IMR-90 (cell line): ENCODE measurements around the gene PDE6A. TPM values are rescaled to one million over a fixed set of nuclear protein-coding genes. Genes with fewer than 3 reads are reported as not detected.

ENCODE experiments used
- ATAC-seq: fragments of 200-7000 bp; cut with Tn5 transposase; 2 replicates; pipeline ENCODE4 v1.9.1; 2020; ENCODE audit warnings: low read depth, mild to moderate bottlenecking, moderate library complexity
- BruUV-seq: library from RNA; stranded (reverse); fragments of 400-500 nt; replicated peaks from 2 replicates; lab custom pipeline; 2021; lab: Mats Ljungman, UMichigan
- CTCF ChIA-PET: fragments of 300-600 bp; formaldehyde crosslinking; extraction: SDS; loops from one replicate; lab custom pipeline; 2021; ENCODE audit warnings: antibody characterized with exemption; lab: Yijun Ruan, JAX
- POLR2A ChIA-PET: fragments of 300-600 bp; sonication (Branson Sonifier 250); formaldehyde crosslinking; loops from one replicate; lab custom pipeline; 2022; ENCODE audit warnings: antibody characterized with exemption; ENCODE audit not compliant: unreplicated experiment; lab: Charles Lee
- DNase-seq: peaks from one replicate; pipeline ENCODE4 v3.0.0; 2013
- H2AFZ ChIP-seq: replicated peaks from 2 replicates; pipeline ENCODE3; 2013; ENCODE audit warnings: low read length, mild to moderate bottlenecking; ENCODE audit not compliant: poor library complexity
- H2AK5ac ChIP-seq: 2 replicates; pipeline ENCODE4 v1.6.1; 2013; ENCODE audit warnings: low read depth, low read length, inconsistent platforms
- H2AK9ac ChIP-seq: replicated peaks from 2 replicates; pipeline ENCODE3; 2013; ENCODE audit warnings: mild to moderate bottlenecking, low read depth, low read length, moderate library complexity; ENCODE audit not compliant: poor library complexity
- H2BK120ac ChIP-seq: 2 replicates; pipeline ENCODE4 v1.6.1; 2013; ENCODE audit warnings: low read depth, low read length, inconsistent platforms
- H2BK15ac ChIP-seq: 3 replicates; pipeline ENCODE4 v1.6.1; 2013; ENCODE audit warnings: low read depth, low read length, inconsistent platforms
- H2BK20ac ChIP-seq: 2 replicates; pipeline ENCODE4 v1.6.1; 2013; ENCODE audit warnings: low read depth, mild to moderate bottlenecking, inconsistent platforms, low read length, moderate library complexity
- H2BK5ac ChIP-seq: 2 replicates; pipeline ENCODE4 v1.6.1; 2013; ENCODE audit warnings: mild to moderate bottlenecking, low read depth, low read length, inconsistent platforms; ENCODE audit not compliant: poor library complexity, severe bottlenecking
- H3K14ac ChIP-seq: replicated peaks from 2 replicates; pipeline ENCODE4 v1.6.1; 2013; ENCODE audit warnings: low read depth, low read length, inconsistent platforms
- H3K18ac ChIP-seq: 2 replicates; pipeline ENCODE4 v1.6.1; 2013; ENCODE audit warnings: low read depth, low read length, control low read depth
- H3K23ac ChIP-seq: 2 replicates; pipeline ENCODE4 v1.6.1; 2013; ENCODE audit warnings: low read depth, low read length, inconsistent platforms
- H3K27ac ChIP-seq: 2 replicates; pipeline ENCODE4 v1.5.1; 2013; ENCODE audit warnings: mild to moderate bottlenecking, control low read depth, low read length; ENCODE audit not compliant: insufficient read depth
- H3K27me3 ChIP-seq: 2 replicates; pipeline ENCODE4 v1.6.1; 2013; ENCODE audit warnings: low read length; ENCODE audit not compliant: control insufficient read depth, insufficient read depth
- H3K36me3 ChIP-seq: 2 replicates; pipeline ENCODE4 v1.6.1; 2013; ENCODE audit warnings: low read length, mixed read lengths; ENCODE audit not compliant: control insufficient read depth, insufficient read depth
- H3K4ac ChIP-seq: 2 replicates; pipeline ENCODE4 v1.6.1; 2013; ENCODE audit warnings: low read depth, low read length, inconsistent platforms
- H3K4me1 ChIP-seq: 2 replicates; pipeline ENCODE4 v1.6.1; 2013; ENCODE audit warnings: low read length, mixed read lengths; ENCODE audit not compliant: control insufficient read depth, insufficient read depth
- H3K4me2 ChIP-seq: 2 replicates; pipeline ENCODE4 v1.6.1; 2013; ENCODE audit warnings: low read depth, mild to moderate bottlenecking, control low read depth, low read length, moderate library complexity
- H3K4me3 ChIP-seq: 2 replicates; pipeline ENCODE4 v1.5.1; 2013; ENCODE audit warnings: low read depth, mild to moderate bottlenecking, control low read depth, low read length, moderate library complexity; ENCODE audit not compliant: insufficient read depth
- H3K56ac ChIP-seq: 2 replicates; pipeline ENCODE4 v1.6.1; 2013; ENCODE audit warnings: low read length, inconsistent platforms; ENCODE audit not compliant: insufficient read depth; ENCODE audit errors: extremely low read depth
- H3K79me1 ChIP-seq, 2 experiments: 2 replicates each; pipeline ENCODE4 v1.6.1; 2013; ENCODE audit warnings: low read length in 2 of 2, inconsistent platforms in 1 of 2, low read depth in 1 of 2
- H3K9ac ChIP-seq: 2 replicates; pipeline ENCODE4 v1.6.1; 2013; ENCODE audit warnings: low read depth, low read length, control low read depth
- H3K9me1 ChIP-seq: 2 replicates; pipeline ENCODE4 v1.6.1; 2013; ENCODE audit warnings: low read length, inconsistent platforms; ENCODE audit not compliant: insufficient read depth
- H3K9me3 ChIP-seq: 2 replicates; pipeline ENCODE4 v1.6.1; 2013; ENCODE audit warnings: low read length; ENCODE audit not compliant: control insufficient read depth, insufficient read depth
- H4K20me1 ChIP-seq: 2 replicates; pipeline ENCODE4 v1.6.1; 2013; ENCODE audit warnings: low read length, inconsistent platforms; ENCODE audit not compliant: insufficient read depth
- H4K5ac ChIP-seq: 2 replicates; pipeline ENCODE4 v1.6.1; 2013; ENCODE audit warnings: mild to moderate bottlenecking, low read depth, low read length, control low read depth
- H4K8ac ChIP-seq, 2 experiments: 2 replicates each; pipeline ENCODE4 v1.6.1; 2013; ENCODE audit warnings: low read depth in 2 of 2, low read length in 2 of 2, control low read depth in 1 of 2, inconsistent platforms in 1 of 2
- H4K91ac ChIP-seq: 2 replicates; pipeline ENCODE4 v1.6.1; 2013; ENCODE audit warnings: low read depth, low read length, inconsistent platforms; ENCODE audit not compliant: insufficient read depth
- BHLHE40 ChIP-seq: fragments of 150-350 bp; IDR thresholded peaks from 2 replicates; pipeline ENCODE4 v1.6.1; 2016; ENCODE audit warnings: mild to moderate bottlenecking, low read depth, low read length
- CEBPB ChIP-seq: IDR thresholded peaks from 2 replicates; pipeline ENCODE4 v1.6.1; 2012; ENCODE audit warnings: low read depth, low read length, improper control_type of control experiment
- CHD1 ChIP-seq: IDR thresholded peaks from 2 replicates; pipeline ENCODE4 v1.6.1; 2012; ENCODE audit warnings: low read depth, low read length, improper control_type of control experiment
- CTCF ChIP-seq: conservative IDR thresholded peaks from 2 replicates; pipeline ENCODE4 v1.5.1; 2012; ENCODE audit warnings: mild to moderate bottlenecking, low read depth, low read length, improper control_type of control experiment
- ELK1 ChIP-seq: fragments of 150-350 bp; IDR thresholded peaks from 2 replicates; pipeline ENCODE4 v1.6.1; 2016; ENCODE audit warnings: low read depth, mild to moderate bottlenecking, low read length, moderate library complexity, borderline replicate concordance
- FOS ChIP-seq: fragments of 150-350 bp; IDR thresholded peaks from 2 replicates; pipeline ENCODE4 v1.6.1; 2016; ENCODE audit warnings: low read depth, low read length
- MAFK ChIP-seq: IDR thresholded peaks from 2 replicates; pipeline ENCODE4 v1.6.1; 2012; ENCODE audit warnings: low read depth, low read length, improper control_type of control experiment
- MAZ ChIP-seq: IDR thresholded peaks from 2 replicates; pipeline ENCODE4 v1.6.1; 2012; ENCODE audit warnings: low read depth, mild to moderate bottlenecking, low read length, improper control_type of control experiment, moderate library complexity, borderline replicate concordance
- MXI1 ChIP-seq: IDR thresholded peaks from 2 replicates; pipeline ENCODE4 v1.6.1; 2012; ENCODE audit warnings: low read depth, mild to moderate bottlenecking, low read length, moderate library complexity, borderline replicate concordance
- NFE2L2 ChIP-seq: fragments of 150-350 bp; IDR thresholded peaks from 2 replicates; pipeline ENCODE4 v1.6.1; 2016; ENCODE audit warnings: low read depth, mild to moderate bottlenecking, low read length
- POLR2A ChIP-seq: IDR thresholded peaks from 2 replicates; pipeline ENCODE4 v1.6.1; 2012; ENCODE audit warnings: mild to moderate bottlenecking, low read depth, low read length
- RAD21 ChIP-seq: IDR thresholded peaks from 2 replicates; pipeline ENCODE4 v1.6.1; 2012; ENCODE audit warnings: low read length, improper control_type of control experiment
- RCOR1 ChIP-seq: IDR thresholded peaks from 2 replicates; pipeline ENCODE4 v1.6.1; 2012; ENCODE audit warnings: mild to moderate bottlenecking, low read length, improper control_type of control experiment; ENCODE audit not compliant: insufficient replicate concordance
- RFX5 ChIP-seq: IDR thresholded peaks from 2 replicates; pipeline ENCODE4 v1.8.0; 2012; ENCODE audit warnings: low read depth, mild to moderate bottlenecking, low read length, moderate library complexity
- SMC3 ChIP-seq: fragments of 150-350 bp; IDR thresholded peaks from 2 replicates; pipeline ENCODE4 v1.6.1; 2016; ENCODE audit warnings: low read depth, mild to moderate bottlenecking, antibody characterized with exemption, low read length, moderate library complexity
- WGBS, 2 experiments: methylation state at CpG; one replicate each; pipeline versions ENCODE4 v1.1.5 to v1.1.7; 2013; ENCODE audit warnings: missing lambda C conversion rate in 2 of 2; ENCODE audit not compliant: insufficient read length in 1 of 2; ENCODE audit errors: extremely low coverage in 2 of 2; 5-methylcytosine and 5-hydroxymethylcytosine counted together
- dilution Hi-C: fragments of 300-500 bp; cut with HindIII; formaldehyde crosslinking; loops from one replicate; pipeline ENCODE4 v1.14.3; 2018; ENCODE audit warnings: low sequenced_read_pairs; ENCODE audit not compliant: unreplicated experiment
- in situ Hi-C: fragments of 300-500 bp; cut with MboI; formaldehyde crosslinking; loops from 3 replicates; pipeline ENCODE4 v1.14.3; 2019; ENCODE audit warnings: low sequenced_read_pairs, inconsistent platforms, mixed read lengths
- intact Hi-C: fragments of 100-400 bp; cut with micrococcal nuclease; formaldehyde crosslinking; loops from 2 replicates; pipeline ENCODE4 v1.10.0; 2022
- polyA plus RNA-seq, 3 experiments: library from polyadenylated mRNA; depleted of rRNA; stranded (reverse); fragments of >200 nt; gene quantifications; 2 replicates each; pipeline ENCODE4 v1.2.3, GENCODE V29; 2012; ENCODE audit warnings: low replicate concordance in 1 of 3
- total RNA-seq: library from RNA; depleted of rRNA; stranded (reverse); fragments of >200 nt; gene quantifications from 2 replicates; pipeline ENCODE4 v1.2.3, GENCODE V29; 2012
- TF ChIP-seq, protein P1 (sequence below): fragments of 150-350 bp; IDR thresholded peaks from 2 replicates; pipeline ENCODE4 v1.6.1; 2017; ENCODE audit warnings: mild to moderate bottlenecking, antibody characterized with exemption, low read length, low read depth

The PDE6A gene
- total and polyA plus RNA-seq, 2 of the 4 experiments (the other 2 are of a cell fraction) = not detected

- no peak overlapping the region for H2AK5ac ChIP-seq
- POLR2A ChIA-PET = no interaction called here
- no CpG with 5 or more reads among the region's 4 CpGs for WGBS, 2 experiments
These were observed 13.3 kb upstream of the PDE6A start for GRCh38 chr5:149957855-149958254.

More at GRCh38 chr5:149957855-149958254, 13.3 kb upstream of the PDE6A start:
- ATAC-seq (no peak), DNase-seq (no peak)
- H2BK5ac ChIP-seq = no peak overlapping the region
- H4K8ac ChIP-seq = no peak overlapping the region
- H3K4me1 ChIP-seq = peaks cover 6% of the 10 kb centered on the region
- H2BK20ac ChIP-seq = no peak overlapping the region
- no peak overlapping the region for H3K4ac ChIP-seq
- no peak overlapping the region for H3K9ac ChIP-seq
- no peak overlapping the region for H3K56ac ChIP-seq
- no peaks in the 10 kb centered on the region for H3K36me3 ChIP-seq
- in situ Hi-C loops = no loop called here
- peaks cover 0 to 14% of the 10 kb centered on the region in 2 experiments; a peak in 3 of 4 replicates for H3K79me1 ChIP-seq
- H3K14ac ChIP-seq = no peak overlapping the region
- 0 out of 2 replicates have a peak overlapping the region, but pooled peaks have one; percentile 15 for H3K23ac ChIP-seq
- intact Hi-C loops = no loop called here
- TF ChIP-seq ELK1 (no peak), POLR2A (no peak), NFE2L2 (no peak), RFX5 (no peak), CHD1 (no peak), MAZ (no peak), CEBPB (no peak), MXI1 (no peak), BHLHE40 (no peak), SMC3 (no peak), RCOR1 (no peak), RAD21 (no peak), CTCF (no peak), MAFK (no peak), FOS (no peak)
- TF ChIP-seq, protein P1, sequence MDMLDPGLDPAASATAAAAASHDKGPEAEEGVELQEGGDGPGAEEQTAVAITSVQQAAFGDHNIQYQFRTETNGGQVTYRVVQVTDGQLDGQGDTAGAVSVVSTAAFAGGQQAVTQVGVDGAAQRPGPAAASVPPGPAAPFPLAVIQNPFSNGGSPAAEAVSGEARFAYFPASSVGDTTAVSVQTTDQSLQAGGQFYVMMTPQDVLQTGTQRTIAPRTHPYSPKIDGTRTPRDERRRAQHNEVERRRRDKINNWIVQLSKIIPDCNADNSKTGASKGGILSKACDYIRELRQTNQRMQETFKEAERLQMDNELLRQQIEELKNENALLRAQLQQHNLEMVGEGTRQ = no peak
- peak overlapping the region; percentile 10 for H2AFZ ChIP-seq
- no peak overlapping the region for H2BK120ac ChIP-seq
- H3K4me2 ChIP-seq = no peak overlapping the region
- H3K27ac ChIP-seq = no peak overlapping the region
- H2AK9ac ChIP-seq = no peak overlapping the region
- no peak overlapping the region for H2BK15ac ChIP-seq
- peaks cover 2% of the 10 kb centered on the region for H3K27me3 ChIP-seq
- H3K4me3 ChIP-seq = no peak overlapping the region
- H4K91ac ChIP-seq = no peak overlapping the region
- no peak overlapping the region for H3K18ac ChIP-seq
- dilution Hi-C loops = no loop called here
- no peak overlapping the region for H4K5ac ChIP-seq
- peaks cover 7% of the 10 kb centered on the region for H3K9me1 ChIP-seq
- H4K20me1 ChIP-seq = no peaks in the 10 kb centered on the region
- CTCF ChIA-PET = interaction anchor here (0.5 to 0.6 kb wide), 2 partner anchors 18 to 612 kb away, joined by 3 to 4 read pairs; no protein-coding TSS in a partner anchor
- no peaks in the 10 kb centered on the region for H3K9me3 ChIP-seq
- no TSS peak for BruUV-seq
